Measurements from ENCODE around the gene ENGASE.

The ENGASE gene

DNA sequence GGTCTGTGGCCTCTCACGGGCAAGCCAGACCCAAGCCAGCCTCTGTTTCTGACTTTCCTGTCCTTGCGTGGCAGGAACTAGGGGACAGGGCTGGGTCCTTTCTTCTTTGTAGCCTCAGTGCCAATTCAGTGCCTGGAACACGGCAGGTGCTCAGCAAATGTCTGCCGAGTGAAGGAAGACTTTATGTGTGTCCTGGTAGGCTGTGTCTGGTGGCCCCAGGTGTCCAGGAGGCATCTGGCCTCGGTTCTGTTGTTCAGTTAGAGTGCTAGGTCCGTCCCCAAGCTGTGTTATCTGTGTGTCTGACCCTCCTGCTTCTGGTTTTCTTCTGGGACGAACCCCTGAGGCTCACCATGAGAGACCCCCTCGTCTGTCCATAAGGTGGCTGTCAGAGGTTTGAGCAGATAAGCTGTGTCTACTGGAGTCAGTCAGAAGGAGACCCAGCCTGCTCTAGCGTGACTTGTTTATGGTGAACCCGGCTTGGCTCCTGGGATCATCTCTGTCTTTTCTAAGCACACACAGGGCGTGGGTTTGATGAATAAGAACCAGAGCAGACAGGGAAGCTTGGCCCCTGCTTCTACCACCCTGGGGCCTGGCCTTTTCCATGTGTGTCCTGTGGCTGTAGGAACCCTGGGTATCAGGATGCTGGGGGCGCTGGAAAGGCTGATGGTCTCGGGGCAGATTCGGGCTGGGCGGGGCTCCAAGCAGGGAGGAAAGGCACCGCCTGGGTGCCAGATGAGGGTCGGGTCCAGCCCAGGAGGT lies 39.3 kb downstream of the ENGASE start:
- CTCF ChIA-PET: interaction anchor here (0.6 to 1.9 kb wide), 2 partner anchors 8 to 26 kb away, joined by 3 to 6 read pairs; no protein-coding TSS in a partner anchor
- TF ChIP-seq NFRKB (IDR thresholded peaks at IDR 0.05) (no peak), FOXM1 (IDR thresholded peaks at IDR 0.05; ENCODE audit: borderline replicate concordance) (no peak), SP1 (IDR thresholded peaks at IDR 0.05) (no peak), BHLHE40 (IDR thresholded peaks at IDR 0.05; ENCODE audit: borderline replicate concordance) (no peak), ARNT (IDR thresholded peaks at IDR 0.05) (no peak), LEF1 (IDR thresholded peaks at IDR 0.05; ENCODE audit: borderline replicate concordance) (no peak), HDGF (IDR thresholded peaks at IDR 0.05; ENCODE audit: borderline replicate concordance) (no peak), PKNOX1 (IDR thresholded peaks at IDR 0.05) (no peak), TARDBP (IDR thresholded peaks at IDR 0.05) (no peak), ELF4 (IDR thresholded peaks at IDR 0.05) (no peak), CTBP1 (IDR thresholded peaks at IDR 0.05; ENCODE audit: borderline replicate concordance) (no peak), SUZ12 (IDR thresholded peaks at IDR 0.05) (no peak), FOXA1 (IDR thresholded peaks at IDR 0.05) (no peak), FOXK2 (IDR thresholded peaks at IDR 0.05) (no peak), L3MBTL2 (conservative IDR thresholded peaks at IDR 0.05) (no peak), ZNF384 (IDR thresholded peaks at IDR 0.05) (no peak)
- no peak for DNase-seq (ENCODE audit: extremely low spot score)
- POLR2A ChIA-PET: interaction anchor here (1.3 kb wide), 1 partner anchor 104 kb away, joined by 4 read pairs; the partner anchor contains the start of gene CANT1

DNA sequence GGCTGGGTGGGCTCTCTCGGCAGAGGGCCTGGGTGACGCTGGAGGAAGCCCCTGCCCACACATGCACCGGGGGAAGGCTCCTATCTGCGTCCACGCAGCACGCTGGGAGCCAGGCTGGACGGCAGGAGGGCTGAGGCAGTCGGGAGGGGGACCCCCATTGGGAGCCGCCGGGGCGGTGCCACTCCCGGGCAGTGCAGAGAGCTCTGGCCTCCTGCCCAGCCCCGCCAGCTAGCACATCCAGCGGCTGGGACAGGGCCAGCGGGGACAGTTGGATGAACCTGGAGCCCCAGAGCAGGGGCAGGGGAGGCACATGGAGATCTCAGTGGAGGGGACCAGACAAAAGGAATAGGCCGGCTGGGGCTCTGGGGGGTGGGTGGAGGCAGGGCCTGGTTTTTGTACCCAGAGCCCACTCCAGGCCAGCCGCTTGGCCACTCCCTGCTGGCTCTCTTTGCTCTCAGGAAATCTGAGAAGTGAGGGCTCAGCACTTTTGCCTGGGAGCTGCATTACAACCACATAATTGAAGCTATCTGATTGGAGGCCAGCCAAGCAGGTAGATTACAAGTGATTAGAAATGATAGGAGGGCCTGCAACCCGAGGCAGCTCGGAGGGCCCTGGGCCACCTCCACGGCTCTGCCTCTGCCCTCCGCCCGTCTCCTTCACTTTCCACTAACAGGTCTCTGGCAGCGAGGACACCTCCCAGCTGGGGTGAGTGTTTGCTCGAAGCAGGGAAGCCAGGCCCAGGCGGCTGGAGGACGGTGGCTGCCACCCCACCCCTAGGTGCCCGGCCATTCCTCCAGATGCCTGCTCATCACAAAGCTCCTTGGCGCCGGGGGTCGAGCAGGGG lies 40.1 kb downstream of the ENGASE start:
- no peak for TF ChIP-seq CTBP1 (IDR thresholded peaks at IDR 0.05; ENCODE audit: borderline replicate concordance)
- TF ChIP-seq SUZ12 (IDR thresholded peaks at IDR 0.05): no peak
- no peak for TF ChIP-seq ARNT (IDR thresholded peaks at IDR 0.05)
- TF ChIP-seq FOXM1 (IDR thresholded peaks at IDR 0.05; ENCODE audit: borderline replicate concordance): no peak
- no peak for TF ChIP-seq FOXA1 (IDR thresholded peaks at IDR 0.05)
- no peak for TF ChIP-seq HDGF (IDR thresholded peaks at IDR 0.05; ENCODE audit: borderline replicate concordance)
- TF ChIP-seq TARDBP (IDR thresholded peaks at IDR 0.05): no peak
- no peak for TF ChIP-seq NFRKB (IDR thresholded peaks at IDR 0.05)
- TF ChIP-seq PKNOX1 (IDR thresholded peaks at IDR 0.05): no peak
- no peak for TF ChIP-seq BHLHE40 (IDR thresholded peaks at IDR 0.05; ENCODE audit: borderline replicate concordance)
- TF ChIP-seq ELF4 (IDR thresholded peaks at IDR 0.05): no peak
- no peak for TF ChIP-seq FOXK2 (IDR thresholded peaks at IDR 0.05)
- no peak for TF ChIP-seq SP1 (IDR thresholded peaks at IDR 0.05)
- ChIA-PET POLR2A (interaction anchor here (1.3 to 1.9 kb wide), 2 partner anchors 9 to 105 kb away, joined by 4 read pairs; partner anchors contain the start of gene CANT1), CTCF (interaction anchor here (0.6 to 1.9 kb wide), 2 partner anchors 9 to 27 kb away, joined by 3 to 6 read pairs; no protein-coding TSS in a partner anchor)
- DNase-seq (ENCODE audit: extremely low spot score): peak; percentile 46

DNA sequence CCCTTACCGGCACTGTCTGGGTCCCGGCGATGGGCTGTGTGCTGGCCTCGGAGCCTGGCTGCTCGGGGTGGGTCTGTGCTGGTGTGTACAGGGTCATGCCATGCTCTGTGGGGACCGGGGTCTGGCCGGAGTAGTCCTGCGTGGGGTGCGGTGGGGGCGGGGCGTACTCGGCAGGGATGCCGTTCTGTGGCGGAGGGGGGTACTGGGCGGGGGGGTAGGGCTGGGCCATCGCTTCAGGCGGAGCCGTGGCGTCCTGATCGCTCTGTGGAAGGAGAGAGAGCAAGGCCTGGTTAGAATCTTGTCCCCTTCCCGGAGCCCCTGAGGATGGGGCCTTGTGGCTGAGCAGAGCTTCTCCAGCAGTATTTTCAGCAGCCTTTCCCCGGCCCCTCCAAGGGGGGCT lies 40.9 kb downstream of the ENGASE start:
- DNase-seq (ENCODE audit: extremely low spot score): no peak
- POLR2A ChIA-PET: interaction anchor here (1.9 kb wide), 1 partner anchor 10 kb away, joined by 4 read pairs; no protein-coding TSS in a partner anchor
- TF ChIP-seq FOXM1 (IDR thresholded peaks at IDR 0.05; ENCODE audit: borderline replicate concordance): no peak
- CTCF ChIA-PET: no interaction called here

- DNase-seq (ENCODE audit: extremely low spot score): no peak
- no peak for TF ChIP-seq BHLHE40 (IDR thresholded peaks at IDR 0.05; ENCODE audit: borderline replicate concordance)
- no peak for TF ChIP-seq ELF4 (IDR thresholded peaks at IDR 0.05)
- TF ChIP-seq L3MBTL2 (conservative IDR thresholded peaks at IDR 0.05): no peak
- TF ChIP-seq CTBP1 (IDR thresholded peaks at IDR 0.05; ENCODE audit: borderline replicate concordance): no peak
- no peak for TF ChIP-seq FOXK2 (IDR thresholded peaks at IDR 0.05)
- no peak for TF ChIP-seq HDGF (IDR thresholded peaks at IDR 0.05; ENCODE audit: borderline replicate concordance)
- no peak for TF ChIP-seq LEF1 (IDR thresholded peaks at IDR 0.05; ENCODE audit: borderline replicate concordance)
- no peak for TF ChIP-seq FOXA1 (IDR thresholded peaks at IDR 0.05)
- TF ChIP-seq ZNF384 (IDR thresholded peaks at IDR 0.05): no peak
- no peak for TF ChIP-seq SP1 (IDR thresholded peaks at IDR 0.05)
- no peak for TF ChIP-seq FOXM1 (IDR thresholded peaks at IDR 0.05; ENCODE audit: borderline replicate concordance)
- no peak for TF ChIP-seq SUZ12 (IDR thresholded peaks at IDR 0.05)
- no peak for TF ChIP-seq NFRKB (IDR thresholded peaks at IDR 0.05)
- no peak for TF ChIP-seq PKNOX1 (IDR thresholded peaks at IDR 0.05)
- TF ChIP-seq ARNT (IDR thresholded peaks at IDR 0.05): no peak
- no peak for TF ChIP-seq TARDBP (IDR thresholded peaks at IDR 0.05)
- CTCF ChIA-PET: no interaction called here
- POLR2A ChIA-PET: no interaction called here
Measured at GRCh38 chr17:79116575-79117368, 42.1 kb downstream of the ENGASE start.

GRCh38 chr17:79117905-79118487 lies 43.4 kb downstream of the ENGASE start:
- TF ChIP-seq FOXK2 (IDR thresholded peaks at IDR 0.05) (no peak), SP1 (IDR thresholded peaks at IDR 0.05) (no peak), TARDBP (IDR thresholded peaks at IDR 0.05) (no peak), ELF4 (IDR thresholded peaks at IDR 0.05) (no peak), LEF1 (IDR thresholded peaks at IDR 0.05; ENCODE audit: borderline replicate concordance) (no peak), BHLHE40 (IDR thresholded peaks at IDR 0.05; ENCODE audit: borderline replicate concordance) (no peak), ARNT (IDR thresholded peaks at IDR 0.05) (no peak), FOXM1 (IDR thresholded peaks at IDR 0.05; ENCODE audit: borderline replicate concordance) (no peak), ZNF384 (IDR thresholded peaks at IDR 0.05) (no peak), NFRKB (IDR thresholded peaks at IDR 0.05) (no peak)
- ChIA-PET CTCF (no interaction called here), POLR2A (no interaction called here)
- DNase-seq (ENCODE audit: extremely low spot score): no peak
